ENCODE results near the gene EPX.

EPX gene

GRCh38 chr17:58202859-58203258 is 10.3 kb downstream of the EPX start:
- no peak overlapping the region for H3K27ac Mint-ChIP-seq
- DNase-seq (no peak), ATAC-seq (no peak)
- H3K4me1 Mint-ChIP-seq = peaks cover 8% of the 10 kb centered on the region
- H3K4me3 Mint-ChIP-seq = no peak overlapping the region
- no peaks in the 10 kb centered on the region for H3K9me3 Mint-ChIP-seq
- H3K27me3 Mint-ChIP-seq = peaks cover 17% of the 10 kb centered on the region

DNA sequence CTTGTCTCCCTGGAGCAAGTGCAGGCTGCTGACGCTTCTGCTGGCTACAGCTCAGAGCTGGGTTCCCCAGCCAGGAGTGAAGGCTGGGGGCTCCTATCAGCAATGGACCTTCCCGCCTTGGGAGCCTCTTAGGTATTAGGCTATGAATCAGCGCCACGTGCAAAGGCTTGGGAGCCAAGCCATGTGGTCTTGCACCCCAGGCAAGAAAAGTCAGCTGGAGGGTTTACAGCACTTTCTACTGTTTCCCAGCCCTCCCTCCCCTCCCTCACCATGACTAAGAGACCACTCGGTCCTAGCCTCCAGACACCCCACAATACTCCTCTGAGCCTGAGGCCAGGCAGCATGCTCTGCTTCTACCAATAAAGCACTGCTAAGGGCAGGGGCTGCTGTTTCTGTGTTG is 12.3 kb downstream of the EPX start:
- H3K4me1 Mint-ChIP-seq = peaks cover 6% of the 10 kb centered on the region
- no peak for DNase-seq
- no peak overlapping the region for H3K27ac Mint-ChIP-seq
- no peak overlapping the region for H3K4me3 Mint-ChIP-seq
- no peaks in the 10 kb centered on the region for H3K9me3 Mint-ChIP-seq
- peaks cover 6% of the 10 kb centered on the region for H3K27me3 Mint-ChIP-seq
- no peak for ATAC-seq

DNA sequence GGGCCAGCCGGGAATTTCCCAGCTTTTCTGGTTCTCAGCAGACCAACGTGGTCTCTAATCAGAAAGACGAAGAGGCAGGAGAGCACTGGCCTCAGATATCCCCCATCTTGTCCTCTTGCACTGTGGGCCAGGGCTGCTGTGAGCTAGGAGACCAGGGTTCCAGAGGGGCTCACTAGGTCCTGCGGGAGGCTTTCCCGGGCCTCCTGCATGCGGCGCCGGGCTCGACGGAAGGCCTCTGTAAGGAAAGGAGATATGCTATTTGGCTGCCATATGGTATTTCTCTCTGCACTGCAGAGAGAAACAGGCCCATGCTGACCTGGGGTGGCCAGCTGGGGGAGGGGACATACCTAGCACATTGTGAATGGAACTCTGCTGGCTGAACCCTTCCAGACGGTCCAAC is 13.4 kb downstream of the EPX start:
- H3K9me3 Mint-ChIP-seq = no peaks in the 10 kb centered on the region
- ATAC-seq = no peak
- DNase-seq = no peak
- H3K4me3 Mint-ChIP-seq = no peak overlapping the region
- no peak overlapping the region for H3K27ac Mint-ChIP-seq
- H3K4me1 Mint-ChIP-seq = no peaks in the 10 kb centered on the region
- no peaks in the 10 kb centered on the region for H3K27me3 Mint-ChIP-seq

DNA sequence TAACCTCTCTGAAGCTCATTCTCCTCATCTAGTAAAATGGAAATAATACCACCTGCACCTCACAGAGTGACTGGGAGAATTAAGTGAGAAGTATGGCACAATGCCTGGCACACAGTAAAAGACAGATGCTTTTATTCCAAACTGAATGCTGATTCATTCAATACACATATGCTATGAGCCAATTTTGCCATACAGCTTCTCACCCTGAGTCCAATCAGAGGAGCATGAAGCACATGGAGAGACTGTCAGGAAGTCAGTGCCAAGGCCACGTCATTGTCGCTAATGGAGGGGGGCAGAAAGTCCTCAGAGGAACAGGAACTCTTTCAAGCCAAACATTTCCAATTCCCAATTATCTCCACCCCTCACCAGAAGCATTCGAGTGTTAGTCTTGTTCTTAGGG is 14.9 kb downstream of the EPX start:
- H3K4me1 Mint-ChIP-seq = no peaks in the 10 kb centered on the region
- DNase-seq = no peak
- no peak for ATAC-seq
- H3K4me3 Mint-ChIP-seq = no peak overlapping the region
- no peak overlapping the region for H3K27ac Mint-ChIP-seq
- H3K9me3 Mint-ChIP-seq = no peaks in the 10 kb centered on the region
- no peaks in the 10 kb centered on the region for H3K27me3 Mint-ChIP-seq

- Mint-ChIP-seq H3K9me3 (no peaks in the 10 kb centered on the region), H3K4me3 (no peak overlapping the region), H3K27me3 (no peaks in the 10 kb centered on the region), H3K4me1 (no peaks in the 10 kb centered on the region), H3K27ac (peak overlapping the region; percentile 51 to 53)
- no peak for DNase-seq
- no peak for ATAC-seq
These were observed 15.8 kb downstream of the EPX start for GRCh38 chr17:58208344-58208743.

DNA sequence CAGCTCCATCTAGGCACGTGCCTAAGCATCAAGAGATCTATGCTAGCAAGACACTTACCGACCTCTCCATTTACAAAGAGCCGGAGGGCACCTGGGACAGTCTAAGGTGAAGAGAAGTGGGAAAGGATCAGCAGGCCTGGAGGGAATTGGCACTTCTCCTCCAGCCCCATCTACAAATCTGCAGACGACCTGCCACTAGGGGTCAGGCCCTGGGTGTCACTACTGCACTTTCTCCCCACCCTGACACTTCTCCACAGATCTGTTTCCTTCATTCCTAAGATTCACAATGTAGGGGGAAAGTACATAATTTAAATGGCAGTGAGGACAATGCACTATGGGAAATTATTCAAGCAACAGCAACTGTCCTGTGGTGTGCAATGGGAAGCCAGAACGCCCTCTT is 18.4 kb downstream of the EPX start:
- Mint-ChIP-seq H3K27me3 (no peaks in the 10 kb centered on the region), H3K4me3 (no peak overlapping the region), H3K9me3 (no peaks in the 10 kb centered on the region), H3K27ac (peak overlapping the region in 1 of 2 donors; percentile 5), H3K4me1 (no peaks in the 10 kb centered on the region)
- DNase-seq = no peak
- no peak for ATAC-seq

DNA sequence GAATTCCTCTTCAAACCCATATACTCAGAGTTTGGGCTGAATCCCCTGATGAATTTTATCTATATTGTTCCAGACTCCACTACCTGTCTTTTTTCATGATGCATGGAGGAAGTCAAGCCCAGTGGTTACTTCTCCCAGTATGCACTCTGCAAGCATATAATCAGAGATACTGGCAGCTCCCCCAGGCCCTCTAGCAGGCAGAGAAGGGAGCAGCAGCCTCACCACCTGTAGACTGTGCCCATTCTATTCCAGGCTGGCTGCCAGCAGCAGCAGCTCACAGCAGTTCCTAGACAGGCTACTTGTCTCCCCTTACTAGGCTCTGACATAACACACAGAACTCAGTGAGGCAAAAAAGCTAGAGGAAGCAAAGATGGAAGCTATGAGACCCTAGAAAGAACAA is 23.2 kb downstream of the EPX start:
- Mint-ChIP-seq H3K4me1 (peaks cover 16% of the 10 kb centered on the region), H3K4me3 (no peak overlapping the region)

DNA sequence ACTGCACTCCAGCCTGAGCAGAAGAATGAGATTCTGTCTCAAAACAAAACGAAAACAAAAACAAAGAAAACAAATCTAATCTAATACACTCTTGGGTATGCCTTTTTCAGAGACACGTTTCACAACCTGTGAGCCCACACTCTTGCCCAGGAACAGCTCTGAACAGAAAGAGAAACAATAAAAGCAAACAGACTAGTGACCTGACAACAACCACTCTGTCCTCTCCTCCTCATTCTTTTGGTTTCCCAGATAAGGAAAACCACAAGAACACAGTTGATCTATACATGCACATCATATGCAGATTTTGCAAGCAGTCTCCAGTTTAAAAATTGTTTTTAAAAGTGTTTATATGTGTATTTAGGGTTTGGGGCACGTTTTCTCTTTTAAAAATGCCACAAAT is 25.2 kb downstream of the EPX start:
- DNase-seq (no peak), ATAC-seq (no peak)
- peaks cover 24% of the 10 kb centered on the region for H3K4me1 Mint-ChIP-seq
- peak overlapping the region; percentile 31 to 91 for H3K27ac Mint-ChIP-seq
- no peaks in the 10 kb centered on the region for H3K27me3 Mint-ChIP-seq
- H3K9me3 Mint-ChIP-seq = no peaks in the 10 kb centered on the region
- H3K4me3 Mint-ChIP-seq = peak overlapping the region; percentile 41 to 54

More for the DNA sequence above, 23.2 kb downstream of the EPX start:
- DNase-seq (no peak), ATAC-seq (no peak)
- Mint-ChIP-seq H3K9me3 (no peaks in the 10 kb centered on the region), H3K27me3 (no peaks in the 10 kb centered on the region), H3K27ac (no peak overlapping the region)

DNA sequence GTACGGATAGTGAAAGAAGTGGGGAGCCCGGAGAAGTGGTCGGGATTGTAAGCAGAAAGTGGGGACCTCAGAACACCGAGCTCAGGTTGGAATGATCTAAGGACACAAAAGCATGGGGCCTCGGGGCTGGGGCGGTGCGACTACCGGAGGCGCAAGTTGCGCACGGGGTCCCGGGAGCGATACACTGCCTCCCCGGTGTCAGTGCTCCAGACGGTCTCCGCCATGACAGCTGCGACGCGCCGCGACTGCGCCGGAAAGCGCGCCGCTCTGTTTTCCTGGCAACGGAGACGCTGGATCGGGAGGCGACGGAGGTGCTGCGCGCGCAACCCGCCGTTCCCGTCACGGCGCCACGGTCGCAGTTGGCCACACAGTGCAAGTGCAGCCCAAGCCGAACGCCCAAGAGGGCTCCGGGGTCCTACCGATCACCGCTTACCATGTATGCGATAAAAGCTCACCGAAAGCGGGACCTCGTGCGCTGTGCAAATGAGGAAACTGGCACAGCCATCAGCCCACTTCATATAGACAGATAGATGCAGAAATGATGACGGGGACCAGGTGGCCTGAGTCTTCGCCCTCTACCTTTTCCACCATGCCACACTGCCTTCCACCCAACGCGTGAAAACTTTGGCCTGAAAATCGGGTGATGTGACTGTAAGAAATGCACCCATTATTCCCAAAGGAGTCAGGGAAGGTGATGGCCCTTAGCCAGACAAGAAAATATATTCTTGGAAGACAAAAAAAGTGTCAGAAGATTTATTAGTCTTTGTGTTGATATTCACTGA is 26.7 kb downstream of the EPX start, which contains the start of gene MKS1:
TSS of gene MKS1 (minus strand) at position 249 of the 782 bp plus-strand sequence. CDS start at position 224, 25 bp downstream.
- H3K27ac Mint-ChIP-seq = peak within 1 kb of the TSS; percentile 95 to 97
- peak within 1 kb of the TSS; percentile 91 to 92 for H3K4me3 Mint-ChIP-seq
- H3K9me3 Mint-ChIP-seq = no peaks in the 10 kb centered on the region
- peaks cover 29% of the 10 kb centered on the region for H3K4me1 Mint-ChIP-seq
- H3K27me3 Mint-ChIP-seq = no peaks in the 10 kb centered on the region
- DNase-seq = peak; percentile 96 to 97
- ATAC-seq = peak; percentile 99

DNA sequence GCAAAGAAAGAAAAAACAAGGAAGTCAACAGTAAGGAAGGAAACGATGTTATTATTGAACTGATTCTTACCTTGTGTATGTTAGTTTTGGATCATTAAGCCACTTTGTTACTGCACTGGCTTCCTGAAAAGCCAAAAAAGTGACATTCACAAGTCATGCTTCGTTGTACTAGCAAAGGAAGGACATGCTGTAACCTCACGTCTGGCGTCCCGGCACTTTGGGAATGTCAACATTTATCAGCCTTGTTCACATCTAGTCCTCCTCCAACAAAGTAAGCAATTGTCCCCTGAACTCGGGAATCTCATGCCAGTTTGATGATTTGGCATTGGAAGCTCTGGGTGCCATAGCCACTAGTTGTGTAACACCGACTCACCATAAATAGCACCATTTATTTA is 27.3 kb downstream of the EPX start:
- no peak for ATAC-seq
- peaks cover 33% of the 10 kb centered on the region for H3K4me1 Mint-ChIP-seq
- no peaks in the 10 kb centered on the region for H3K27me3 Mint-ChIP-seq
- peak overlapping the region; percentile 91 to 92 for H3K4me3 Mint-ChIP-seq
- peak overlapping the region; percentile 95 to 97 for H3K27ac Mint-ChIP-seq
- no peaks in the 10 kb centered on the region for H3K9me3 Mint-ChIP-seq
- DNase-seq = no peak

DNA sequence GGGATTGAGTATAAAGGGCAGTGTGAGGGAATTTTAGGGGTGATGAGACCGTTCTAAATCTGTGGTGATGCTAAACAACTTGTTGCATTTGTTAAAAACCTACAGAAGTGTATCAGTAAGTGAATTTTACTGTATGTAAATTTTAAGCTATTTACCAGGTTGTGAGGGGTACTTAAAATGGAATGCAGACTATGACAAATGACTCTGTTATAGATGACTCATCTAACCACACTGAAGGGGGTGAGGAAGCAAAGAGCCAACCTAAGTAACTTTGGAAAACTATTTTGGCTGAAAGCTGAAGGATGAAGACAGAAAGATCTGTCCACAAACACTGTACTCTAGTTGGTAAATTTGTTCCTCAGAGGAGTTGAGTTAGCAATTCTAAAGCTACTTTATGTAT is 31.8 kb downstream of the EPX start:
- Mint-ChIP-seq H3K9me3 (no peaks in the 10 kb centered on the region), H3K27ac (peak overlapping the region in 1 of 2 donors; percentile 59), H3K4me3 (no peak overlapping the region), H3K4me1 (peaks cover 23% of the 10 kb centered on the region), H3K27me3 (peaks cover 14% of the 10 kb centered on the region)
- no peak for DNase-seq
- ATAC-seq = peak; percentile 74

- no peak for ATAC-seq
- Mint-ChIP-seq H3K9me3 (no peaks in the 10 kb centered on the region), H3K27ac (no peak overlapping the region), H3K27me3 (peaks cover 14% of the 10 kb centered on the region), H3K4me3 (no peak overlapping the region), H3K4me1 (peaks cover 19% of the 10 kb centered on the region)
- DNase-seq = no peak
These were observed 35.2 kb downstream of the EPX start for GRCh38 chr17:58227733-58228132.

- no peaks in the 10 kb centered on the region for H3K9me3 Mint-ChIP-seq
- no peak overlapping the region for H3K27ac Mint-ChIP-seq
- H3K27me3 Mint-ChIP-seq = peaks cover 14% of the 10 kb centered on the region
- no peak overlapping the region for H3K4me3 Mint-ChIP-seq
- DNase-seq (no peak), ATAC-seq (no peak)
- peaks cover 21% of the 10 kb centered on the region for H3K4me1 Mint-ChIP-seq
These were observed 36.2 kb downstream of the EPX start for GRCh38 chr17:58228679-58229078.

DNA sequence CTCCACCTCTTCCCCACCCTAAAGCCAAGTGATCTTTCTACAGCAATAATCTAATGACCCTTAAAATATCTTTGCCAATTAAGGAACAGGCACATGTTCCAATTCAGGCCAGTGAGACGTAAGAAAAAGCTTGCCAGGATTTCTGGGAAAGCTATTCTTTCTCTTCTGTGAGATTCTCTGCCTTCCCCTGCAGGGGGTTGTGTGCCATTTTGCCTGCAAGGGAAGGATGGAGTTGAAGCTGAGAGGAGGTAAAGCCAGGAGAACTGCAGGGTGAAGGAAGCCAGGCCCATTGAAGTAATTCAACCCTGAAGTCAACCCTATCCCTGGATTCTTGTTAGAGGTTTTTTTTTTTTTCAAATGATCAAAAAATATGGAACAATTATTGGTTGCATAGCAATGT is 36.9 kb downstream of the EPX start:
- DNase-seq = no peak
- Mint-ChIP-seq H3K27me3 (peaks cover 14% of the 10 kb centered on the region), H3K4me1 (peaks cover 15% of the 10 kb centered on the region), H3K4me3 (no peak overlapping the region), H3K27ac (peak overlapping the region in 1 of 2 donors; percentile 13), H3K9me3 (no peaks in the 10 kb centered on the region)
- ATAC-seq = no peak

DNA sequence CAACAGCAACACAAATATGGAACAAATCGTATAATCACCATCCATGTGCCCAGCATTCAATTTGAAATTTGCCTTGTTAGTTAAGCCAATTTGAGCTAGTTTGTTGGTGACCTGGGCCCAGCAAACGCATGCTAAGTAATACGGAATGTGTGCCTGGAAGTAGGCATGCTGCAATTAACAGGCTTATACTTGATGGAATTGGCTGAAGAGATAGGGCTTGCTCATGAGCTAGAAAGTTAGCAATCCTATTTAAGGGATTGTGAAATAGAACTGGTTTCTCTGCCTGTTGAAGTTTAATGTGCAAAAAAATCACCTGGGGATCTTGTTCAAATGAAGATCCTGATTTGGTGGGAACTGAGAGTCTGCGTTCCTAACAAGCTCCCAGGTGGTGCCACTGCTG is 37.4 kb downstream of the EPX start:
- Mint-ChIP-seq H3K9me3 (no peaks in the 10 kb centered on the region), H3K4me3 (no peak overlapping the region), H3K27ac (no peak overlapping the region), H3K27me3 (peaks cover 18% of the 10 kb centered on the region), H3K4me1 (peaks cover 12% of the 10 kb centered on the region)
- DNase-seq (no peak), ATAC-seq (no peak)

DNA sequence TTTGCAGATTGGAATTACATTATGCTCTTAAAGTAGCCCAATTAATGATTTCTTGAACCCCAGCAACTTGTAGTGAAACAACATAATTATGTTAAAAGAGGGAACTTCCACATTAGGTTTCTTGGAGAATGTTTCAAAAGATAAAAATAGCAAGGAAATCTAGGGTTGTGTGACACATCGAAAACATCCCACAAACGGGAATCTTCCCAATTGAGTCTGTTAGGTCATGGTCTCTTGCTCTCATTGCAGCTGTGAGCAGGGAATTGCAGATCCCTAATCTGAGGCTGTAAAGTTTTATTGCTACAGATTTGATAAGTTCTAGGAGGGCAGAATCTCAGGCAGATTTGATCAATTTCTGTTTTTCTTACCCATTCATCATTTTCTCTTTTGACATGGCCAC is 39.1 kb downstream of the EPX start:
- Mint-ChIP-seq H3K9me3 (no peaks in the 10 kb centered on the region), H3K27ac (no peak overlapping the region), H3K4me1 (peaks cover 12% of the 10 kb centered on the region), H3K27me3 (peaks cover 30% of the 10 kb centered on the region), H3K4me3 (no peak overlapping the region)
- no peak for DNase-seq
- ATAC-seq = no peak

GRCh38 chr17:58232707-58233156 is 40.2 kb downstream of the EPX start:
- Mint-ChIP-seq H3K4me3 (peak overlapping the region in 1 of 2 donors; percentile 46), H3K4me1 (peaks cover 12% of the 10 kb centered on the region), H3K9me3 (no peaks in the 10 kb centered on the region), H3K27me3 (peaks cover 24% of the 10 kb centered on the region), H3K27ac (no peak overlapping the region)
- DNase-seq (no peak), ATAC-seq (peak; percentile 58)
